A549 (cell line): ENCODE measurements around the gene HOXB3. TPM values are rescaled to one million over a fixed set of nuclear protein-coding genes. Genes with fewer than 3 reads are reported as not detected.

Experiments used
- ATAC-seq, 2 experiments: fragments of 200-7000 bp in 1 of 2; fragments of >200 bp in 1 of 2; cut with Nextera tagmentation in 1 of 2; cut with Tn5 transposase in 1 of 2; 3 replicates each; pipeline versions ENCODE4 v1.8.0 to v1.9.1; 2018 to 2020; ENCODE audit warnings: mild to moderate bottlenecking in 1 of 2, moderate library complexity in 1 of 2
- CTCF ChIA-PET: fragments of 300-600 bp; sonication (Branson Sonifier 250); formaldehyde crosslinking; extraction: SDS; loops from one replicate; lab custom pipeline; 2021; ENCODE audit warnings: antibody characterized with exemption, inconsistent platforms; lab: Yijun Ruan, JAX
- POLR2A ChIA-PET: fragments of 350-600 bp; formaldehyde crosslinking; extraction: SDS; loops from one replicate; lab custom pipeline; 2021; ENCODE audit warnings: antibody characterized with exemption, inconsistent platforms; lab: Yijun Ruan, JAX
- DNase-seq, 2 experiments: peaks; one replicate each; pipeline versions ENCODE4 v3.0.0 to v3.0.0-alpha.2; 2011 to 2016; ENCODE audit warnings: low read depth in 1 of 2, low spot score in 1 of 2
- FAIRE-seq: peaks from 2 replicates; lab custom pipeline; 2011; peaks lifted over from hg19 to GRCh38; lab: Jason Lieb, UNC
- H3K27ac ChIP-seq, 2 experiments: fragments of >200 bp; sonication (Bioruptor Twin); formaldehyde crosslinking; 3 replicates each; pipeline ENCODE4 v1.5.1; 2016 to 2017
- H3K4me1 ChIP-seq: fragments of >200 bp; sonication (Bioruptor Twin); formaldehyde crosslinking; 3 replicates; pipeline ENCODE4 v1.6.1; 2016
- H3K4me2 ChIP-seq: fragments of >200 bp; sonication (Bioruptor Twin); formaldehyde crosslinking; 3 replicates; pipeline ENCODE4 v1.6.1; 2016
- H3K4me3 ChIP-seq: fragments of >200 bp; sonication (Bioruptor Twin); formaldehyde crosslinking; 3 replicates; pipeline ENCODE4 v1.5.1; 2016
- H3K9me3 ChIP-seq: fragments of >200 bp; sonication (Bioruptor Twin); formaldehyde crosslinking; 3 replicates; pipeline ENCODE4 v1.6.1; 2016
- BHLHE40 ChIP-seq: IDR thresholded peaks from 2 replicates; pipeline ENCODE4 v1.6.1; 2012; ENCODE audit warnings: low read depth, low read length, inconsistent platforms
- CHD2 ChIP-seq: fragments of 150-350 bp; IDR thresholded peaks from 2 replicates; pipeline ENCODE4 v1.6.1; 2014; ENCODE audit warnings: low read length; ENCODE audit not compliant: partially characterized antibody
- CTCF ChIP-seq: fragments of >200 bp; sonication (Bioruptor Twin); formaldehyde crosslinking; IDR thresholded peaks from 3 replicates; pipeline ENCODE4 v1.5.1; 2016
- EHF ChIP-seq: fragments of 250-450 bp; sonication (Bioruptor Pico); IDR thresholded peaks from 2 replicates; pipeline ENCODE4 v1.5.0; 2020; ENCODE audit warnings: mild to moderate bottlenecking
- ESRRA ChIP-seq: fragments of 150-350 bp; IDR thresholded peaks from 2 replicates; pipeline ENCODE4 v1.6.1; 2014; ENCODE audit warnings: mild to moderate bottlenecking, low read length, borderline replicate concordance
- FOSB ChIP-seq: fragments of 250-450 bp; sonication (Bioruptor Pico); IDR thresholded peaks from 2 replicates; pipeline ENCODE4 v1.5.0; 2020; ENCODE audit warnings: mild to moderate bottlenecking, moderate library complexity
- HEYL ChIP-seq: fragments of 250-450 bp; sonication (Bioruptor Pico); IDR thresholded peaks from 2 replicates; pipeline ENCODE4 v1.8.0; 2021; ENCODE audit warnings: mild to moderate bottlenecking, moderate library complexity
- HOXA7 ChIP-seq: fragments of 250-450 bp; sonication (Bioruptor Pico); IDR thresholded peaks from 2 replicates; pipeline ENCODE4 v1.5.0; 2020; ENCODE audit warnings: mild to moderate bottlenecking, moderate library complexity
- HOXB5 ChIP-seq: fragments of 250-450 bp; sonication (Bioruptor Pico); IDR thresholded peaks from 2 replicates; pipeline ENCODE4 v1.5.0; 2020; ENCODE audit warnings: mild to moderate bottlenecking, moderate library complexity
- KDM1A ChIP-seq: fragments of 200-600 bp; sonication (generic); IDR thresholded peaks from 2 replicates; pipeline ENCODE4 v1.6.1; 2016; ENCODE audit warnings: low read depth, mild to moderate bottlenecking
- NPAS2 ChIP-seq: fragments of 250-450 bp; sonication (Bioruptor Pico); IDR thresholded peaks from 2 replicates; pipeline ENCODE4 v1.8.0; 2022; ENCODE audit warnings: mild to moderate bottlenecking, moderate library complexity, borderline replicate concordance
- POLR2A ChIP-seq: IDR thresholded peaks from 2 replicates; pipeline ENCODE4 v1.6.1; 2012; ENCODE audit warnings: mild to moderate bottlenecking, low read length
- SMC3 ChIP-seq: fragments of >200 bp; sonication (Bioruptor Twin); formaldehyde crosslinking; IDR thresholded peaks from 3 replicates; pipeline ENCODE4 v1.6.1; 2018; ENCODE audit warnings: inconsistent platforms
- TFCP2L1 ChIP-seq: fragments of 250-450 bp; sonication (Bioruptor Pico); IDR thresholded peaks from 2 replicates; pipeline ENCODE4 v1.5.0; 2021; ENCODE audit warnings: mild to moderate bottlenecking
- ZFP36 ChIP-seq: fragments of 450-650 bp; IDR thresholded peaks from 2 replicates; pipeline ENCODE4 v1.6.1; 2014; ENCODE audit warnings: borderline replicate concordance; ENCODE audit not compliant: partially characterized antibody
- ZNF302 ChIP-seq: fragments of 250-450 bp; sonication (Bioruptor Pico); IDR thresholded peaks from 2 replicates; pipeline ENCODE4 v1.9.0; 2021; ENCODE audit warnings: inconsistent platforms, mild to moderate bottlenecking, moderate library complexity
- ZSCAN20 ChIP-seq: fragments of 250-450 bp; sonication (Bioruptor Pico); IDR thresholded peaks from 2 replicates; pipeline ENCODE4 v1.8.0; 2022; ENCODE audit warnings: mild to moderate bottlenecking, moderate library complexity
- WGBS: methylation state at CpG from one replicate; pipeline ENCODE4 v1.1.6; 2017; ENCODE audit errors: missing lambda C conversion rate; 5-methylcytosine and 5-hydroxymethylcytosine counted together
- polyA plus RNA-seq, 4 experiments: library from polyadenylated mRNA; depleted of rRNA in 3 of 4; stranded (reverse); fragments of >200 nt; fragmentation: RNase III in 1 of 4; extraction: RNeasy Plus Mini Kit Qiagen cat#74134 plus additional on column Dnase treatment in 1 of 4; gene quantifications; 2 replicates in 3 of 4; 3 replicates in 1 of 4; pipeline ENCODE4 v1.2.3, GENCODE V29; 2011 to 2017
- TF ChIP-seq, protein P1 (sequence below): fragments of 150-350 bp; IDR thresholded peaks from 2 replicates; pipeline ENCODE4 v1.6.1; 2014; ENCODE audit warnings: low read depth, mild to moderate bottlenecking, low read length
- TF ChIP-seq, protein P2 (sequence below): fragments of 250-450 bp; sonication (Bioruptor Pico); IDR thresholded peaks from 2 replicates; pipeline ENCODE4 v1.5.0; 2021; ENCODE audit warnings: mild to moderate bottlenecking, moderate library complexity, borderline replicate concordance
- TF ChIP-seq, protein P3 (sequence below): IDR thresholded peaks from 2 replicates; pipeline ENCODE4 v1.6.1; 2012

The HOXB3 gene
- polyA plus RNA-seq, 2 of the 4 experiments (the other 2 are of a cell fraction): 8.6 to 17.0 TPM

- peaks cover 16% of the 10 kb centered on the region for H3K4me1 ChIP-seq
- no peak for FAIRE-seq
- ATAC-seq: no peak
- H3K9me3 ChIP-seq: no peaks in the 10 kb centered on the region
- H3K4me3 ChIP-seq: no peak overlapping the region
- no peak overlapping the region for H3K27ac ChIP-seq
- no peak for DNase-seq
- POLR2A ChIA-PET: no interaction called here
- TF ChIP-seq POLR2A: no peak
- TF ChIP-seq HOXA7 (CRISPR knock-in tag): no peak
- TF ChIP-seq, protein P1, sequence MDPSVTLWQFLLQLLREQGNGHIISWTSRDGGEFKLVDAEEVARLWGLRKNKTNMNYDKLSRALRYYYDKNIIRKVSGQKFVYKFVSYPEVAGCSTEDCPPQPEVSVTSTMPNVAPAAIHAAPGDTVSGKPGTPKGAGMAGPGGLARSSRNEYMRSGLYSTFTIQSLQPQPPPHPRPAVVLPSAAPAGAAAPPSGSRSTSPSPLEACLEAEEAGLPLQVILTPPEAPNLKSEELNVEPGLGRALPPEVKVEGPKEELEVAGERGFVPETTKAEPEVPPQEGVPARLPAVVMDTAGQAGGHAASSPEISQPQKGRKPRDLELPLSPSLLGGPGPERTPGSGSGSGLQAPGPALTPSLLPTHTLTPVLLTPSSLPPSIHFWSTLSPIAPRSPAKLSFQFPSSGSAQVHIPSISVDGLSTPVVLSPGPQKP: no peak
- TF ChIP-seq ZSCAN20 (CRISPR knock-in tag): no peak
- no peak for TF ChIP-seq NPAS2 (CRISPR knock-in tag)
- no peak for TF ChIP-seq BHLHE40
- TF ChIP-seq ESRRA: no peak
- no peak for TF ChIP-seq KDM1A
- no peak for TF ChIP-seq TFCP2L1 (CRISPR knock-in tag)
- TF ChIP-seq, protein P2, sequence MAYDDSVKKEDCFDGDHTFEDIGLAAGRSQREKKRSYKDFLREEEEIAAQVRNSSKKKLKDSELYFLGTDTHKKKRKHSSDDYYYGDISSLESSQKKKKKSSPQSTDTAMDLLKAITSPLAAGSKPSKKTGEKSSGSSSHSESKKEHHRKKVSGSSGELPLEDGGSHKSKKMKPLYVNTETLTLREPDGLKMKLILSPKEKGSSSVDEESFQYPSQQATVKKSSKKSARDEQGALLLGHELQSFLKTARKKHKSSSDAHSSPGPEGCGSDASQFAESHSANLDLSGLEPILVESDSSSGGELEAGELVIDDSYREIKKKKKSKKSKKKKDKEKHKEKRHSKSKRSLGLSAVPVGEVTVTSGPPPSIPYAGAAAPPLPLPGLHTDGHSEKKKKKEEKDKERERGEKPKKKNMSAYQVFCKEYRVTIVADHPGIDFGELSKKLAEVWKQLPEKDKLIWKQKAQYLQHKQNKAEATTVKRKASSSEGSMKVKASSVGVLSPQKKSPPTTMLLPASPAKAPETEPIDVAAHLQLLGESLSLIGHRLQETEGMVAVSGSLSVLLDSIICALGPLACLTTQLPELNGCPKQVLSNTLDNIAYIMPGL (CRISPR knock-in tag): no peak
- no peak for TF ChIP-seq HOXB5
- TF ChIP-seq SMC3: no peak
- no peak for TF ChIP-seq EHF (CRISPR knock-in tag)
- TF ChIP-seq CHD2: no peak
- TF ChIP-seq ZNF302: no peak
- TF ChIP-seq CTCF: no peak
- TF ChIP-seq HEYL (CRISPR knock-in tag): no peak
- TF ChIP-seq, all 56 proteins: peak for 0
- CTCF ChIA-PET: interaction anchor here (0.7 to 1.3 kb wide), 5 partner anchors 10 to 315 kb away, joined by 3 to 4 read pairs (median 3); no protein-coding TSS in a partner anchor
- WGBS: 74% methylated on average over 8 of the region's 8 CpGs
- H3K4me2 ChIP-seq: peak overlapping the region; percentile 17; the same call in 1 of the 3 replicates
These were observed 15.5 kb downstream of the HOXB3 start for GRCh38 chr17:48574505-48575065.

- Histone ChIP-seq H3K4me2 (no peak overlapping the region), H3K9me3 (no peaks in the 10 kb centered on the region), H3K27ac (no peak overlapping the region), H3K4me1 (peaks cover 17% of the 10 kb centered on the region), H3K4me3 (no peak overlapping the region)
- FAIRE-seq: no peak
- ATAC-seq: no peak
- WGBS: 88% methylated on average over 1 of the region's 1 CpG
- ChIA-PET POLR2A (no interaction called here), CTCF (interaction anchor here (0.5 to 2.6 kb wide), 2 partner anchors 12 to 312 kb away, joined by 3 to 6 read pairs; no protein-coding TSS in a partner anchor)
- no peak for DNase-seq
- TF ChIP-seq ZFP36: no peak
- TF ChIP-seq FOSB (CRISPR knock-in tag): no peak
- TF ChIP-seq, protein P3, sequence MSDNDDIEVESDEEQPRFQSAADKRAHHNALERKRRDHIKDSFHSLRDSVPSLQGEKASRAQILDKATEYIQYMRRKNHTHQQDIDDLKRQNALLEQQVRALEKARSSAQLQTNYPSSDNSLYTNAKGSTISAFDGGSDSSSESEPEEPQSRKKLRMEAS: no peak
These were observed 18.1 kb downstream of the HOXB3 start for GRCh38 chr17:48571826-48572417.
